Epithelial cell of esophagus (primary cell): Measurements from ENCODE around the gene MCTP1.

ENCODE experiments used
- DNase-seq: peaks from one replicate; pipeline ENCODE4 v3.0.0; 2010; ENCODE audit warnings: low read depth
- H3K4me3 ChIP-seq: 2 replicates; pipeline ENCODE4 v1.5.1; 2011; ENCODE audit warnings: mild to moderate bottlenecking, low read length, control low read depth
- CTCF ChIP-seq: IDR thresholded peaks from 2 replicates; pipeline ENCODE4 v1.5.1; 2011; ENCODE audit warnings: low read depth, mild to moderate bottlenecking, low read length, control low read depth, inconsistent platforms; ENCODE audit not compliant: insufficient read depth; ENCODE audit errors: missing control alignments

MCTP1 gene

GRCh38 chr5:94702729-94703128, 582.2 kb downstream of the MCTP1 start:
- no peak for TF ChIP-seq CTCF
- H3K4me3 ChIP-seq, result no peak overlapping the region
- DNase-seq, result no peak

- H3K4me3 ChIP-seq, result no peak overlapping the region
- peak; percentile 48 for DNase-seq
- no peak for TF ChIP-seq CTCF
These were observed 584.3 kb downstream of the MCTP1 start for GRCh38 chr5:94700592-94700991.

- no peak for TF ChIP-seq CTCF
- no peak overlapping the region for H3K4me3 ChIP-seq
- no peak for DNase-seq
These were observed 585.3 kb downstream of the MCTP1 start for GRCh38 chr5:94699562-94699961.

GRCh38 chr5:94698197-94698596, 586.7 kb downstream of the MCTP1 start:
- no peak overlapping the region for H3K4me3 ChIP-seq
- DNase-seq, result no peak
- no peak for TF ChIP-seq CTCF

GRCh38 chr5:94694671-94695070, 590.2 kb downstream of the MCTP1 start:
- H3K4me3 ChIP-seq, result no peak overlapping the region
- TF ChIP-seq CTCF, result no peak
- DNase-seq, result no peak

GRCh38 chr5:94693845-94694370, 591.0 kb downstream of the MCTP1 start:
- no peak for TF ChIP-seq CTCF
- H3K4me3 ChIP-seq, result no peak overlapping the region
- DNase-seq, result no peak

- peak; percentile 22 for TF ChIP-seq CTCF
- peak; percentile 92 for DNase-seq
These were observed 591.7 kb downstream of the MCTP1 start for GRCh38 chr5:94693043-94693822.

More at GRCh38 chr5:94693043-94693822, 591.7 kb downstream of the MCTP1 start:
- no peak overlapping the region for H3K4me3 ChIP-seq
